ENCODE measurements around the gene AFMID. TPM values are rescaled to one million over a fixed set of nuclear protein-coding genes. Genes with fewer than 3 reads are reported as not detected.

Gene AFMID
- total and polyA plus RNA-seq, 2 donors from 2014 or later, result 63.9 to 118 TPM

- intact Hi-C loops (cut with DNase I), result no loop called here
- no peak for FAIRE-seq
- Histone ChIP-seq H3K4me3 (ENCODE audit: low read length in 3 of 3) (no peak overlapping the region), H3K9ac (ENCODE audit: low read length in 3 of 3) (no peak overlapping the region), H3K9me3 (ENCODE audit: control insufficient read depth in 2 of 3, insufficient read depth in 1 of 3, low read length in 3 of 3) (no peaks in the 10 kb centered on the region), H3K36me3 (ENCODE audit: control insufficient read depth in 2 of 3, insufficient read depth in 3 of 3, low read length in 3 of 3) (no peaks in the 10 kb centered on the region), H3K27me3 (ENCODE audit: control insufficient read depth, insufficient read depth, low read length) (no peaks in the 10 kb centered on the region), H3K27ac (ENCODE audit: low read depth in 2 of 2, low read length in 2 of 2) (no peak overlapping the region), H3K4me1 (ENCODE audit: control insufficient read depth in 2 of 3, insufficient read depth in 2 of 3, low read depth in 1 of 3, low read length in 3 of 3) (peaks cover 0 to 4% (median 0%) of the 10 kb centered on the region in 3 donors)
- no peak for TF ChIP-seq CTCF (IDR thresholded peaks at IDR 0.05; ENCODE audit: borderline replicate concordance, extremely low read depth, insufficient read depth)
- no peak for DNase-seq
These were observed 23.0 kb upstream of the AFMID start for GRCh38 chr17:78163881-78164747.

GRCh38 chr17:78164748-78165607 lies 22.2 kb upstream of the AFMID start:
- DNase-seq (no peak), FAIRE-seq (no peak)
- no peaks in the 10 kb centered on the region for H3K9me3 ChIP-seq (ENCODE audit: control insufficient read depth in 2 of 3, insufficient read depth in 1 of 3, low read length in 3 of 3)
- no peak overlapping the region for H3K4me3 ChIP-seq (ENCODE audit: low read length in 3 of 3)
- H3K36me3 ChIP-seq (ENCODE audit: control insufficient read depth in 2 of 3, insufficient read depth in 3 of 3, low read length in 3 of 3), result no peaks in the 10 kb centered on the region
- H3K27ac ChIP-seq (ENCODE audit: low read depth in 2 of 2, low read length in 2 of 2), result no peak overlapping the region
- TF ChIP-seq CTCF (IDR thresholded peaks at IDR 0.05; ENCODE audit: borderline replicate concordance, extremely low read depth, insufficient read depth), result no peak
- no peaks in the 10 kb centered on the region for H3K27me3 ChIP-seq (ENCODE audit: control insufficient read depth, insufficient read depth, low read length)
- H3K9ac ChIP-seq (ENCODE audit: low read length in 3 of 3), result no peak overlapping the region
- peaks cover 0 to 8% (median 5%) of the 10 kb centered on the region in 3 donors for H3K4me1 ChIP-seq (ENCODE audit: control insufficient read depth in 2 of 3, insufficient read depth in 2 of 3, low read depth in 1 of 3, low read length in 3 of 3)
- intact Hi-C loops (cut with DNase I), result no loop called here

GRCh38 chr17:78166416-78166815 lies 20.7 kb upstream of the AFMID start:
- no peaks in the 10 kb centered on the region for H3K9me3 ChIP-seq (ENCODE audit: control insufficient read depth in 2 of 3, insufficient read depth in 1 of 3, low read length in 3 of 3)
- FAIRE-seq, result no peak
- H3K4me3 ChIP-seq (ENCODE audit: low read length in 3 of 3), result no peak overlapping the region
- no peaks in the 10 kb centered on the region for H3K27me3 ChIP-seq (ENCODE audit: control insufficient read depth, insufficient read depth, low read length)
- H3K4me1 ChIP-seq (ENCODE audit: control insufficient read depth in 2 of 3, insufficient read depth in 2 of 3, low read depth in 1 of 3, low read length in 3 of 3), result peaks cover 0 to 9% (median 5%) of the 10 kb centered on the region in 3 donors
- H3K9ac ChIP-seq (ENCODE audit: low read length in 3 of 3), result no peak overlapping the region
- peaks cover 0 to 3% (median 0%) of the 10 kb centered on the region in 3 donors for H3K36me3 ChIP-seq (ENCODE audit: control insufficient read depth in 2 of 3, insufficient read depth in 3 of 3, low read length in 3 of 3)
- H3K27ac ChIP-seq (ENCODE audit: low read depth in 2 of 2, low read length in 2 of 2), result no peak overlapping the region
- intact Hi-C loops (cut with DNase I), result no loop called here
- peak in 1 of 5 donors; percentile 66 for DNase-seq
- no peak for TF ChIP-seq CTCF (IDR thresholded peaks at IDR 0.05; ENCODE audit: borderline replicate concordance, extremely low read depth, insufficient read depth)
